ENCODE results near the gene NFIB. TPM values are rescaled to one million over a fixed set of nuclear protein-coding genes. Genes with fewer than 3 reads are reported as not detected.

Gene NFIB
- total and polyA plus RNA-seq, 2 of the 13 experiments (the other 11 are each of a cell fraction or from before 2014, with no cell fraction given) = 0.98 to 4.6 TPM

GRCh38 chr9:14112226-14112625, 201.7 kb downstream of the NFIB start:
- no TSS peak for BruUV-seq (replicated peaks)
- no peaks in the 10 kb centered on the region for H3K27me3 ChIP-seq (ENCODE audit: control insufficient read depth in 1 of 2, insufficient read depth in 2 of 2, low read length in 2 of 2)
- no peak for DNase-seq (ENCODE audit: low spot score)
- H3K4me3 ChIP-seq (replicated peaks in 1 of 3; ENCODE audit: insufficient read depth in 1 of 3, low read depth in 2 of 3, low read length in 3 of 3) = no peak overlapping the region
- no peaks in the 10 kb centered on the region for H3K9me3 ChIP-seq (ENCODE audit: low read length)
- ChIA-PET CTCF (ENCODE audit: low intra/inter-chr PET ratio, low total read pairs) (no interaction called here), POLR2A (no interaction called here)
- TF ChIP-seq DNMT3B (CRISPR knock-in tag; conservative IDR thresholded peaks at IDR 0.05) = no peak
- TF ChIP-seq TEAD2 (CRISPR knock-in tag; IDR thresholded peaks at IDR 0.05) = no peak
- no peak for TF ChIP-seq ZNF580 (CRISPR knock-in tag; IDR thresholded peaks at IDR 0.05; ENCODE audit: borderline replicate concordance, low read depth)
- TF ChIP-seq FOXK2 (IDR thresholded peaks at IDR 0.05) = no peak
- TF ChIP-seq KDM1A (CRISPR knock-in tag; IDR thresholded peaks at IDR 0.05) = no peak
- ATAC-seq = no peak
- H4K20me1 ChIP-seq (ENCODE audit: insufficient read depth, low read length) = no peaks in the 10 kb centered on the region
- no peak overlapping the region for H3K9ac ChIP-seq (ENCODE audit: insufficient read depth, low read depth, low read length)
- intact Hi-C loops (cut with micrococcal nuclease; ENCODE audit: unreplicated experiment) = no loop called here
- WGBS (ENCODE audit: low lambda C conversion rate) = 73% methylated on average over 6 of the region's 6 CpGs
- no peak overlapping the region for H3K4me2 ChIP-seq (ENCODE audit: low read depth, low read length)
- in situ Hi-C loops (cut with HindIII; ENCODE audit: extremely low pct_ligation_motif_present, low pct_unique_long_range_greater_than_20kb) = no loop called here
- FAIRE-seq = no peak
- no peak overlapping the region for H3K27ac ChIP-seq (ENCODE audit: extremely low read length, insufficient read depth, low read length)
- H3K4me1 ChIP-seq (ENCODE audit: insufficient read depth, low read length) = no peaks in the 10 kb centered on the region
- H2AFZ ChIP-seq (ENCODE audit: low read length) = no peak overlapping the region
- no peaks in the 10 kb centered on the region for H3K79me2 ChIP-seq (ENCODE audit: insufficient read depth, low read length)
- no peaks in the 10 kb centered on the region for H3K36me3 ChIP-seq (replicated peaks in 1 of 2; ENCODE audit: control insufficient read depth in 1 of 2, insufficient read depth in 2 of 2, low read length in 2 of 2)

GRCh38 chr9:14111696-14112095, 202.2 kb downstream of the NFIB start:
- CTCF ChIA-PET (ENCODE audit: low intra/inter-chr PET ratio, low total read pairs) = no interaction called here
- intact Hi-C loops (cut with micrococcal nuclease; ENCODE audit: unreplicated experiment) (no loop called here), in situ Hi-C loops (cut with HindIII; ENCODE audit: extremely low pct_ligation_motif_present, low pct_unique_long_range_greater_than_20kb) (no loop called here)
- Histone ChIP-seq H3K4me2 (ENCODE audit: low read depth, low read length) (no peak overlapping the region), H3K4me1 (ENCODE audit: insufficient read depth, low read length) (no peaks in the 10 kb centered on the region), H4K20me1 (ENCODE audit: insufficient read depth, low read length) (no peaks in the 10 kb centered on the region), H3K9ac (ENCODE audit: insufficient read depth, low read depth, low read length) (no peak overlapping the region), H3K36me3 (replicated peaks in 1 of 2; ENCODE audit: control insufficient read depth in 1 of 2, insufficient read depth in 2 of 2, low read length in 2 of 2) (no peaks in the 10 kb centered on the region), H3K27me3 (ENCODE audit: control insufficient read depth in 1 of 2, insufficient read depth in 2 of 2, low read length in 2 of 2) (no peaks in the 10 kb centered on the region), H3K4me3 (replicated peaks in 1 of 3; ENCODE audit: insufficient read depth in 1 of 3, low read depth in 2 of 3, low read length in 3 of 3) (no peak overlapping the region), H3K79me2 (ENCODE audit: insufficient read depth, low read length) (no peaks in the 10 kb centered on the region), H3K9me3 (ENCODE audit: low read length) (no peaks in the 10 kb centered on the region), H3K27ac (ENCODE audit: extremely low read length, insufficient read depth, low read length) (no peak overlapping the region), H2AFZ (ENCODE audit: low read length) (no peak overlapping the region)
- FAIRE-seq = no peak
- BruUV-seq (replicated peaks) = no TSS peak
- POLR2A ChIA-PET = no interaction called here
- TF ChIP-seq POGZ (CRISPR knock-in tag; IDR thresholded peaks at IDR 0.05) = no peak
- DNase-seq (ENCODE audit: low spot score) = no peak
- WGBS (ENCODE audit: low lambda C conversion rate) = 65% methylated on average over 1 of the region's 1 CpG
- ATAC-seq = no peak

Measured in HepG2 (cell line).